K562 (cell line): ENCODE results near the gene RARRES2. TPM values are rescaled to one million over a fixed set of nuclear protein-coding genes. Genes with fewer than 3 reads are reported as not detected.

ENCODE experiments used
- ARHGAP35 ChIP-seq: fragments of 450-650 bp; IDR thresholded peaks from 2 replicates; pipeline ENCODE4 v1.6.1; 2018; ENCODE audit not compliant: partially characterized antibody
- CBX1 ChIP-seq: sonication (generic); IDR thresholded peaks from 2 replicates; pipeline ENCODE4 v1.6.1; 2016; ENCODE audit warnings: antibody characterized with exemption, low read depth, mild to moderate bottlenecking
- CBX5 ChIP-seq: IDR thresholded peaks from 2 replicates; pipeline ENCODE4 v1.6.1; 2014; ENCODE audit warnings: low read depth, borderline replicate concordance
- DACH1 ChIP-seq: fragments of 450-650 bp; IDR thresholded peaks from 2 replicates; pipeline ENCODE4 v1.6.1; 2018; ENCODE audit not compliant: partially characterized antibody
- ESRRB ChIP-seq: fragments of 250-450 bp; sonication (Bioruptor Pico); IDR thresholded peaks from 2 replicates; pipeline ENCODE4 v1.5.0; 2020; ENCODE audit warnings: mild to moderate bottlenecking, moderate library complexity, borderline replicate concordance
- FIP1L1 ChIP-seq: fragments of 200-400 bp; formaldehyde crosslinking; IDR thresholded peaks from 2 replicates; pipeline ENCODE4 v1.6.1; 2018; ENCODE audit warnings: mild to moderate bottlenecking, low read depth, low read length; ENCODE audit not compliant: poor library complexity, severe bottlenecking
- HEY1 ChIP-seq: fragments of 250-450 bp; sonication (Bioruptor Pico); IDR thresholded peaks from 2 replicates; pipeline ENCODE4 v1.5.0; 2020; ENCODE audit warnings: mild to moderate bottlenecking, moderate library complexity, borderline replicate concordance
- KLF13 ChIP-seq: fragments of 450-650 bp; IDR thresholded peaks from 2 replicates; pipeline ENCODE4 v1.6.1; 2016; ENCODE audit warnings: missing genetic modification characterization, low read depth, mild to moderate bottlenecking, missing compliant biosample characterization, moderate library complexity, borderline replicate concordance
- MEIS2 ChIP-seq: fragments of 450-650 bp; IDR thresholded peaks from 2 replicates; pipeline ENCODE4 v1.6.1; 2014; ENCODE audit warnings: mild to moderate bottlenecking; ENCODE audit not compliant: partially characterized antibody
- NKRF ChIP-seq: fragments of 450-650 bp; IDR thresholded peaks from 2 replicates; pipeline ENCODE4 v1.6.1; 2016; ENCODE audit warnings: borderline replicate concordance
- PCBP1 ChIP-seq: fragments of 200-400 bp; formaldehyde crosslinking; IDR thresholded peaks from 2 replicates; pipeline ENCODE4 v1.6.1; 2018; ENCODE audit warnings: mild to moderate bottlenecking, low read depth, low read length; ENCODE audit not compliant: poor library complexity, severe bottlenecking
- POLR2AphosphoS5 ChIP-seq: IDR thresholded peaks from 2 replicates; pipeline ENCODE4 v1.6.1; 2011; ENCODE audit warnings: mild to moderate bottlenecking, low read depth, low read length, moderate library complexity; ENCODE audit not compliant: control insufficient read depth, insufficient read depth
- PRMT5 ChIP-seq: sonication (generic); formaldehyde crosslinking; IDR thresholded peaks from 2 replicates; pipeline ENCODE4 v1.5.0; 2020; ENCODE audit warnings: missing genetic modification reagents
- RB1 ChIP-seq: fragments of 450-650 bp; IDR thresholded peaks from 2 replicates; pipeline ENCODE4 v1.6.1; 2017; ENCODE audit warnings: low read depth, mild to moderate bottlenecking
- RNF2 ChIP-seq: sonication (generic); IDR thresholded peaks from 2 replicates; pipeline ENCODE4 v1.6.1; 2016
- SRSF9 ChIP-seq: fragments of 200-400 bp; formaldehyde crosslinking; IDR thresholded peaks from 2 replicates; pipeline ENCODE4 v1.6.1; 2017; ENCODE audit warnings: low read depth, low read length, borderline replicate concordance
- THRA ChIP-seq: fragments of 450-650 bp; IDR thresholded peaks from 2 replicates; pipeline ENCODE4 v1.6.1; 2017; ENCODE audit warnings: mild to moderate bottlenecking, moderate library complexity
- ZNF384 ChIP-seq: IDR thresholded peaks from 2 replicates; pipeline ENCODE4 v1.6.1; 2012; ENCODE audit warnings: low read depth, low read length, improper control_type of control experiment
- ZNF764 ChIP-seq: fragments of 250-450 bp; sonication (Bioruptor Pico); IDR thresholded peaks from 2 replicates; pipeline ENCODE4 v1.4.0; 2020; ENCODE audit warnings: low read depth, mild to moderate bottlenecking, moderate library complexity
- ZNF785 ChIP-seq: fragments of 250-450 bp; sonication (Bioruptor Pico); IDR thresholded peaks from 2 replicates; pipeline ENCODE4 v1.4.0; 2020; ENCODE audit warnings: mild to moderate bottlenecking
- polyA plus RNA-seq, 8 experiments: library from polyadenylated mRNA; depleted of rRNA in 4 of 8; stranded (reverse) in 5 of 8; unstranded in 3 of 8; fragments of >200 nt; fragmentation: Nextera tagmentation in 2 of 8; fragmentation: Illumina TruSeq in 1 of 8; extraction: Ambion mirVana in 2 of 8; extraction: Trizol in 1 of 8; gene quantifications; 2 replicates each; pipeline versions ENCODE4 v1.2.1 to v1.2.3, GENCODE V29; 2011 to 2014; ENCODE audit warnings: inconsistent platforms in 1 of 8, missing spikeins in 1 of 8
- total RNA-seq, 7 experiments: library from RNA; depleted of rRNA in 6 of 7; stranded (reverse); fragments of >200 nt in 6 of 7; fragmentation: Illumina TruSeq in 2 of 7; extraction: Trizol in 2 of 7; gene quantifications; 2 replicates each; pipeline versions ENCODE4 v1.2.1 to v1.2.3, GENCODE V29; 2011 to 2021; ENCODE audit warnings: low replicate concordance in 1 of 7
- TF ChIP-seq, protein P1 (sequence below): fragments of 200-400 bp; formaldehyde crosslinking; IDR thresholded peaks from 2 replicates; pipeline ENCODE4 v1.6.1; 2017; ENCODE audit warnings: mild to moderate bottlenecking, low read depth, low read length, moderate library complexity
- TF ChIP-seq, protein P2 (sequence below): fragments of 450-650 bp; IDR thresholded peaks from one replicate; pipeline ENCODE4 v1.6.1; 2018; ENCODE audit warnings: mild to moderate bottlenecking, moderate library complexity; ENCODE audit not compliant: partially characterized antibody

Gene RARRES2
- total and polyA plus RNA-seq, 9 of the 15 experiments (the other 6 are each of a cell fraction or from before 2014, with no cell fraction given), result 0.11 to 1.7 (median 0.23) TPM; not detected in 6

DNA sequence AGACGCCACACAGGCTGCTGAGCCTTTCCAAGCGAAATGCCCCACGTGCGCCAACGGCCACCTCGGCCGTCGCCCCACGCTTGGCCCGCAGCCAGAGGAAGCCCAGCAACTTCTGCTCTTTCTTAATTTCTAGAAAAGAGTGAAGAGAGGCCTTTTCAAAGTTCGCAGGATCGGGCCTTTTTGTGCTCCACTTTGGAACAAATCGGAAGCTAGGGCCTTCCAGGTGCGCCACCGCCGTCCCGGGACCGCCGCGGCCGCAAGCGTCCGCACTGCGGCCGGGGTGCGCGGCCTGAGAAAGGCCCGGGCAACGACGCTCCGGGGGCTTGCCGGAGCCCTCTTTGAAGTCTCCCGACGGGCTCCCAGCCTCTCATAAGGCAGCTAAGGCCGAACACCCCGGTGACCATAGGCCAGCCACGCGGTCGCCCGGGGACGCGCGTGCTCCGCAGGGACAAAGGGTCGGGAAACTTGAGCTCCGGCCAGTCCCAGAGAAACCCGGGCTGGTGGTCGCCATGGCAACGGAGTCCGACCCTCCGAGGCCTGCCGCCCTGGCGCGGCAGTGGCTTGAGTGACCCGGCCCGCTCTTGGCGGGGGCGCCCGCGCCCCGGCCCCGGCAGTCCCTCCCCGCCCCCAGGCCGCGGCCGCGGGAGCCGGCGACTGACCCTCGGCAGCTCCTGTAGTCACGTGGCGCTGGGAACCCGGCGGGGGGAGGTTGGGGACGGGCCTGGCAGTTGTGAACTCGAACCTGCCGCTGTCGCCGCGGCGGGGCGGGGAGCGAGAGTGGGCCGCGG, 26.9 kb upstream of the RARRES2 start, which contains the start of gene REPIN1 (continued):
- TF ChIP-seq ZNF764 (CRISPR knock-in tag) (no peak), KLF13 (tag) (no peak; the same call in 1 of the 2 replicates), ZNF785 (no peak), NKRF (no peak), ESRRB (no peak), ZNF384 (no peak; the same call in 1 of the 2 replicates), PRMT5 (CRISPR knock-in tag) (0 out of 2 replicates have a peak, but pooled peaks have one; percentile 34), THRA (no peak), POLR2AphosphoS5 (peak; percentile 82), ARHGAP35 (no peak), SRSF9 (no peak), CBX5 (no peak), FIP1L1 (peak; percentile 96), HEY1 (CRISPR knock-in tag) (no peak), RB1 (peak; percentile 84), MEIS2 (peak; percentile 45), DACH1 (no peak), RNF2 (peak; percentile 83), PCBP1 (peak; percentile 96), CBX1 (peak; percentile 91)
- TF ChIP-seq, protein P1, sequence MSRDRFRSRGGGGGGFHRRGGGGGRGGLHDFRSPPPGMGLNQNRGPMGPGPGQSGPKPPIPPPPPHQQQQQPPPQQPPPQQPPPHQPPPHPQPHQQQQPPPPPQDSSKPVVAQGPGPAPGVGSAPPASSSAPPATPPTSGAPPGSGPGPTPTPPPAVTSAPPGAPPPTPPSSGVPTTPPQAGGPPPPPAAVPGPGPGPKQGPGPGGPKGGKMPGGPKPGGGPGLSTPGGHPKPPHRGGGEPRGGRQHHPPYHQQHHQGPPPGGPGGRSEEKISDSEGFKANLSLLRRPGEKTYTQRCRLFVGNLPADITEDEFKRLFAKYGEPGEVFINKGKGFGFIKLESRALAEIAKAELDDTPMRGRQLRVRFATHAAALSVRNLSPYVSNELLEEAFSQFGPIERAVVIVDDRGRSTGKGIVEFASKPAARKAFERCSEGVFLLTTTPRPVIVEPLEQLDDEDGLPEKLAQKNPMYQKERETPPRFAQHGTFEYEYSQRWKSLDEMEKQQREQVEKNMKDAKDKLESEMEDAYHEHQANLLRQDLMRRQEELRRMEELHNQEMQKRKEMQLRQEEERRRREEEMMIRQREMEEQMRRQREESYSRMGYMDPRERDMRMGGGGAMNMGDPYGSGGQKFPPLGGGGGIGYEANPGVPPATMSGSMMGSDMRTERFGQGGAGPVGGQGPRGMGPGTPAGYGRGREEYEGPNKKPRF, result no peak
- TF ChIP-seq, protein P2, sequence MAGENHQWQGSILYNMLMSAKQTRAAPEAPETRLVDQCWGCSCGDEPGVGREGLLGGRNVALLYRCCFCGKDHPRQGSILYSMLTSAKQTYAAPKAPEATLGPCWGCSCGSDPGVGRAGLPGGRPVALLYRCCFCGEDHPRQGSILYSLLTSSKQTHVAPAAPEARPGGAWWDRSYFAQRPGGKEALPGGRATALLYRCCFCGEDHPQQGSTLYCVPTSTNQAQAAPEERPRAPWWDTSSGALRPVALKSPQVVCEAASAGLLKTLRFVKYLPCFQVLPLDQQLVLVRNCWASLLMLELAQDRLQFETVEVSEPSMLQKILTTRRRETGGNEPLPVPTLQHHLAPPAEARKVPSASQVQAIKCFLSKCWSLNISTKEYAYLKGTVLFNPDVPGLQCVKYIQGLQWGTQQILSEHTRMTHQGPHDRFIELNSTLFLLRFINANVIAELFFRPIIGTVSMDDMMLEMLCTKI, result no peak
